Activated CD4-positive, alpha-beta T cell treated with anti-CD3 and anti-CD28 coated beads for 1 hour (primary cell): ENCODE measurements around the gene PPP4R1.

Experiments used
- DNase-seq: peaks from one replicate; pipeline ENCODE4 v3.0.0-alpha.2; 2020

The PPP4R1 gene

DNA sequence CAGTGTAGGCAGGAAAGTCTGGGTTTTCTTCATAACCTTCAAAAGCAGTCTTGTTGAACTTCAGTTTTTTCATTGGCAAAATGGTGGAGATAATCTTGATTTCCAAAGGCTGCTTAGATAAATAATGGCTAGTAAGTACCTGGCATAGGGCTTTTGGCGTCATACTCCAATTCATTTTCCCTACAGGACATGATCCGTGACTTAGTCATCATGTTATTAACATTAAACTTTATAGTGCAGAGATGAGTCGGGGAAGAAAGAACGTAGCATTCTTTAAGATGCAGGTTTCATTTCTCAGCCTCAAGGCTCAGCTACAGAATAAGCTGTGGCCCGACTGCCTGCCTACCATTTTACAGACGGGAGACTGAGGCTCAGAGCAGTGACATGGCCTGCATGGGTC lies 75.1 kb downstream of the PPP4R1 start:
- DNase-seq, result no peak

DNA sequence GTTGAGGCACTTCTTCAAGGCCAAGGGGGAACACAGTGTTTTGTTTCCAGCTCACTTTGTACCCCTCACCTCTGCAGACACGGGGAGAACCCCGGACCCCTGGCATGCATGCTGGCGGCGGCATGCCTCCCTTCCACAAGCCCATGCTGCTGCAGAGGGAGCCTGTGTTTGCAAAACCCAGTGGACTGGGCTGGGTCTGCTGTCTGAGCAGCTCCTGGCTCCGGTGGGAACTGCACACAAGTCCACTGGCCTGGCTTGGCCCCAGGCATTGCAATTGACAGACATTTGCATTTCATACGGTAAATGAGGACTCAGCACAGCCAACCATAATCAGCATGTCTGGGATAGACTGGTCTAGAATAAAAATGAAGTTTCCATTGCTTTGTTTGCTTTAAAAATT lies 76.7 kb downstream of the PPP4R1 start:
- no peak for DNase-seq

DNA sequence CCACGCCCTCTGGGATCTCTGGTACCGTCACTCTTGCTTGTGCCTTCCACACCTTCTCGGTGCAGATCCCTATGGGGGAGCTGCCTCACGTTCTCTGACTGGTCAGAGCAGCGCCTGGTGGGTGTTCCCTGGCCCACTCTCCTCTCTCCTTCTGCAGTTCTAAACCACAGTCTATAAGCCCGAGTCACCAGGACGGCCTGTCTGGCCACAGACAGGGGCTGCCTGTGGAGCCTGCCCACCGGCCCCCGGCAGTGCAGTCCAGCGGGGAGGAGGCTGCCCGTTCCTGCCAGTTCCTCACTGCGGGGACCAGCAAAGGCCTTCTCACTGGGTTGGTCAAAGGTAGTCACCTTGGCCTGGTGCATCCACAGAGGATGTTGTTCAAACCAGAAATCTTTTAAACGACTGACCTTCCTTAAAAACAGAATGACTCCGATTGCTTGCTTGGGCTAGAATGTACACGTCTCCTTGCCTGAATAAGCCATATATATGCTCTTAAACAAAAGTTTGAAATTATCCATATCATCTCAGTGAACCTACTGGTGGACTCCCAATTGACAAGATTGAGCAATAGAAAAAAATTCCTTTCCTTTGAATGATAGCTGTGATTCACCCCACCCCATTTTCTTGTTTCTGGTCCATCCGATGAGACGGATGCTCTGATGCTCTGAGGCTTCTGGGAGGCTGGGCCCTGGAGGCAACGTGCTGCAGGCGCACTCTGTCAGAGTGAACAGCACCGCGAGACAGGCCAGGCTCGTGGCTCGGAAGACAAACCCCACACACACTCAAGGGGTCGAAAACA lies 77.8 kb downstream of the PPP4R1 start:
- DNase-seq, result no peak

DNA sequence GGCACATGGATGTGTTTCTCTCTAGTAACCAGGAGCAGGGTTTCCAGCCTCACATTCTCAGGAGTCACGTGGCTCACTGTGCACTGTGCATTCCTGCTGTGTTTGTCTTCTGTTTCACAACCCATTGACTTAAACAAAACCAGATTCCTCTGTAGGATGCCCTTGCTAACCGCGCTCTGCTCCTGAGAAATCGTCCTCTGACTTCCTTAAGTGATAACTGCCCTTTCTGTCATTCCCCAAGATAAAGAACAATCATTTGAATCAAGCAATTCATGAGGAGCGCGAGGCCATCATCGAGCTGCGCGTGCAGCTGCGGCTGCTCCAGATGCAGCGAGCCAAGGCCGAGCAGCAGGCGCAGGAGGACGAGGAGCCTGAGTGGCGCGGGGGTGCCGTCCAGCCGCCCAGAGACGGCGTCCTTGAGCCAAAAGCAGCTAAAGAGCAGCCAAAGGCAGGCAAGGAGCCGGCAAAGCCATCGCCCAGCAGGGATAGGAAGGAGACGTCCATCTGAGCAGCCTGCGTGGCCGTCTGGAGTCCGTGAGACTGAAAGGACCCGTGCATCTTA lies 78.8 kb downstream of the PPP4R1 start:
- DNase-seq, result no peak

DNA sequence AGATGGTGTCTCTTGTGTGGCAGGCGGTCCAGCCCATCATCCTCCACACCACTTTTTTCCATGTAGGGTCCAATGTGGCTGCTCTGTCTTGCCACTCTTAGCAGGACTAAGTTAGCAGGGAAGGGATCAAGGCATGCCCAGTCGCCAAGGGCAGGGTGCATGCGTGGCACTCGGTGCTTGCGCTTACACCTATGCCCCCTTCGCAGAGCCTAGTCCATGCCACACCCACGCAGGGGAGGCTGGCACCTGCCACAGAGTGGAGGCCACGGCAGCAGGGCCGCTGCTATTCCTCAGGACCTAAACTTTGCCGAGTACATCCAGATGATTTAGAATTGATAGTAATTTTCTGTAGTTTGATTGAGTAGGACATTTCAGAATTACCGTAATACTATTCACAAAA lies 79.5 kb downstream of the PPP4R1 start:
- no peak for DNase-seq

DNA sequence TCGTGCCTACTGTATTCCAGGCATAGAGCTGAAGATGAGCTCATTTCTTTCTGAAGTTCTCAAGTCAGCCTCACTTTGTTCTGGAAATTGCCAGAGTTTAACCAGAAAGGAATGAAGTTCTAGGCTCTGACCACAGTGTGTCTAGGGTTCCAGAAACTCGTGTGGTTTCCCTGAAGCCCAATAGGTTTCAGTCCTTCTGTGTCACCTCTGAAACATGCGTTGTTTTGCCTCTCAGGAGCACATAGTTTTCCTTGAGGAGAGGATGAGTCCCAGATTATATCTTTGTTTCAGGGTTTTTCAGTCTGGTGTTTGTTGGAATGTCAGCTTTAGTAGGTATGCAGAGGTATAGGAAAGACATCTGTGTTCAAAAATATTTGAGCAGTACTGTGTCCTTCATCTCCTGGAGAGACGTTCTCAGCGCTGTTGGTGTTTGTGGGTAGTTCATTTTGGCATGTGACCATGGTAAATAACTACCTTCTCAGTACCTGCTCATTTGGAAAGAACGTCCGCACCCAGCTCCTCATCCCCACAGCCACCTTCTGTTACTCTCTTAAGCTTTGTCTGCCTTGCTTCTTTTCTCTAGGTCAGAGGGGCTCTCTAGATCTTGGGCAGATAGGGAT lies 82.5 kb downstream of the PPP4R1 start:
- no peak for DNase-seq

DNA sequence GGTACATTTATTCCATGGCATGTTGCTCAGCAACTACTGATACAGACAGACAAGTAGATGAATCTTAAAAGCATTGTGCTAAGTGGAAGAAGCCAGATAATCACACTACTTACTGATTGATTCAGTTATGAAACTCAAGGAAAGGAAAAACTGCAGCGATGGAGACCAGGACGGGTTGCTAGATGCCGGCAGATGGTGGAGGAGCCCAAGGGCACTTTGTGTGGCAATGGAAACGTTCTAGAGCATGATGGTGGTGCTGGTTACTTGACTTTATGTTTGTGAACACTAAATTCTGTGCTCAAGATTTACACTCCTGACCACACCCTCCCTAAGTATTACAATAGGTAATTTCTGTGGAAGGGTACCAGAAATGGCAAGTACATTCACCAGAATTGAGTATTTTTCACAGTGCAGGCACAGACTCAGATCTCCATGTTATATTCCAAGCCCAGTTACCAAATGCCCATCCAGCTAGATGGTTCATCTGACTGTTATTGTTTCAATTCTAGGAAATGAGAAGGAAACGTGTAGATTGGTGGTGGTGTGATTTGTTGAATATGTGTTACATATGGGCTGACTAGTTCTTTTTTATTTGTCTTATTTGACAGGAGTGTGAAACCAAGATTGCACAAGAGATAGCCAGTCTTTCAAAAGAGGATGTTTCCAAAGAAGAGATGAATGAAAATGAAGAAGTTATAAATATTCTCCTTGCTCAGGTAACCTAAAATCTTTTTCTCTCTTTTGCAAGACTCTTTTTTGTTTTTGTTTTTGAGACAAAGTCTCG lies 83.9 kb downstream of the PPP4R1 start:
- no peak for DNase-seq

DNA sequence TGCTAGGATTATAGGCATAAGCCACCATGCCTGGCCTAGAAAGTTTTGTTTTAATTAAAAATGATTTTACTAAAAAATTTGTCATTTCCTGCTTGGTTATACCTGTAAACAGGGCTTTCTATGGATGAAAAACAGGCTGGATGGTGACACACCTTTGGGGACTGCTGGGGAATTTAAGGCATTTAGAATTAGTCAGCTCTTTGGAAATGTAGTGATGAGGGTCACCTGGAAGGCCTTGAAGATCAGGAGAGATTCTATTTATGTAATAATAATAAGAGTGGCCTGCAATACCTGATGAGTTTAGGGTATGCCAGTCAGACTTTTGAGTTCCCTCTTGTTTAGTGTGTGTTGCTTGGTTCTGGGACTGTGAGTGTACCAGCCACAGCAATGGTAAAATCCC lies 87.9 kb downstream of the PPP4R1 start:
- no peak for DNase-seq

DNA sequence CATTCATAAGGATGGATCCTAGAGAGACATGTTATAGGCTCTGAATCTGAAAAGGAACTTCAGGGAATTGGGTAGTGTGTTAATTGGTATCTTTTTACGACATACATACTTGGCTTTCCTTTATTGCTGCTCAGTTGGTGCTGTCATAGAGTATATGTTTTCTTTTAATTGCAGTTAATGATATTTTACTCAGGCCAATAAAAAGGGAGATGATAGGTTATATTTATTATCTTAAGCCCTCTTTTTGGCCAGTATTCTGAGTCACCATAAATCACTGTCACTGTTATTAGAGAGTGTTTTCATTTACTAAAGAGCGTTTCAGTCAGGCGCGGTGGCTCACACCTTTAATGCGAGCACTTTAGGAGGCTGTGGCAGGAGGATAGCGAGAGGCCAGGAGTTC lies 91.4 kb downstream of the PPP4R1 start:
- DNase-seq, result no peak

DNA sequence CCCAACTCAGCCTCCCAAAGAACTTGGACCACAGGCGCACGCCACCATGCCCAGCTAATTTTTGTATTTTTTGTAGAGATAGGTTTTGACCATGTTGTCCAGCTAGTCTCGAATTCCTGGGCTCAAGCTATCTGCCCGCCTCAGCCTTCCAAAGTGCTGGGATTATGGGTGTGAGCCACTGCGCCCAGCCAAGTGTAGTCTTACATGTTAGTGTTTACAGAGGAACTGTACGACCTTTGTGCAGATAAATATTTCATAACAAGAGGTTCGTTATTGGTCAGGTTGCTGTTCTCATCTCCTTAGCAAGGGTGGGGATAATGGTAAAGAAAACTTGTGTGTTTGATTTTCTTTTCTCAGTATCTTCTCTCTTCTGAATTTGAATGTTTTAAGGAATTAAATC lies 92.6 kb downstream of the PPP4R1 start:
- DNase-seq, result no peak

DNA sequence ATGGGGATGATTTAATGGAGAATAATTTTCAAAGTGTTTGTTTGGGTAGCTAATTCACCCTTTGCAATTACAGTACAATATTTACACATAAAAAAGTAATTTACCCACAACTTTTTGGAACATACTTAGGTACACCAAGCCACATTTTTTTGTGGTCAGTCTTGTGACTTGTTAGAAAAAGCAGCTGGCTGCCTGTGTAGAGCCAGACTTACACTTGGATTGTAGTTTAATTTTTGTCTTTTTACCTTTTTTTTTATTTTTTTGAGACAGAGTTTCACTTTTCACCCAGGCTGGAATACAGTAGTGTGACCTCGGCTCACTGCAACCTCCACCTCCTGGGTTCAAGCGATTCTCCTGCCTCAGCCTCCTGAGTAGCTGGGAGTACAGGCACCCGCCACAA lies 93.7 kb downstream of the PPP4R1 start:
- no peak for DNase-seq

DNA sequence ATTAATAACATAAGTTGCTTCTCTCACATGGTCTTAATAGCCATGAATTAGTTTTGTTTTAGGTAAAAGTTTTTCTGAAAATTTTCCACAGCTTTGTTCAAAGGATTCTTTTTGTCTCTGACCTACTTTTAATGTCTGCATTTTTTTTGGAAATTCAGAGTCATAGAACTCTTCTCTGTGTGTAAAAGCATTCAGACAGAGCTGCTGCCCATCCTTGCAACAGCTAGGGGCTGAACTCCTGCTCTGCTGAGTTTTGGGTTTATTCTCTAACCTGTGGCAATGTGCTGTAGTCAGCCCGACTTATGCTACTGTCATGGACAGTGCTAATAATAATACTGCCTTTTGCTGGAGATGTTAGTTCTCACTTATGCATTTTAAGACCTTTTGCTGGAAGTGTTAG lies 95.0 kb downstream of the PPP4R1 start:
- no peak for DNase-seq

DNA sequence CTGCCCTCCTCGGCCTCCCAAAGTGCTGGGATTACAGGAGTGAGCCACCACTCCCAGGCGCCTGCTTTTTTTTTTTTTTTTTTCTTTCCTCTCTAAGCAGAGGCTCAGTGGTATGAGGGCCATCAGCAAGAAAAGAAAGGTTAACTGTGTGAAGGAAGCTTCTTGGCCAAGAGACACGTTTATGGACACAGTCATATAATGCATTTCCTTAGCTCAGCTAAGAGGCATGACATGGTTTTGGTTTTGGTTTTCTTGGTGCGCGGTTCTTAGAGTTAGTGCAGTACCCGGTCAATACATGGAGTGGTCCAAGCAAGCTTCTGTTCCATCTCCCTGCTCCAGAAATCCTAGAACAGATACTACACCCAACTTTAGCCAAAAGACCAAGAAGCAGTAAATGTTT lies 96.5 kb downstream of the PPP4R1 start:
- DNase-seq, result no peak

DNA sequence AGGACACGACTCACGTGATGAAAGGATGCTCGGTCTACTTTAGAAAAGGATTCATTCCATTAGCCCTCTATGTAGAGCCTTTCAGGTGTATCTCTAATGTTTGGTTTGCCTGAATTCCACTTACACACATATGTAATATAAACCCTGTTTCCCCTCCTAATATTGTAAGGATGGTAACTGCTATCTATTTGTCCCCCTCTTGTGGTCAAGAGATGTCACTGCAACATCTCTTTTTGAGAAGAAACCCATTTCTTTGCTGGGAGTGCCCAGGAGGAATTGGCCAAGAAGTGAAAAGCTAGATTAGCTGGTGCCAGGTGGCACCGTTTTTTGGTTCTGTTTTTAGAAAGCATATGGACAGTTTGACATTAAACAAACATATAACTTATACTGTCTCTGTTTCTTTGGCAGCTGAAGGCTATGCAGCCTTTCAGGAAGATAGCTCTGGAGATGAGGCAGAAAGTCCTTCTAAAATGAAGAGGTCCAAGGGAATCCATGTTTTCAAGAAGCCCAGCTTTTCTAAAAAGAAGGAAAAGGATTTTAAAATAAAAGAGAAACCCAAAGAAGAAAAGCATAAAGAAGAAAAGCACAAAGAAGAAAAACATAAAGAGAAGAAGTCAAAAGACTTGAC lies 97.8 kb downstream of the PPP4R1 start:
- DNase-seq, result no peak

DNA sequence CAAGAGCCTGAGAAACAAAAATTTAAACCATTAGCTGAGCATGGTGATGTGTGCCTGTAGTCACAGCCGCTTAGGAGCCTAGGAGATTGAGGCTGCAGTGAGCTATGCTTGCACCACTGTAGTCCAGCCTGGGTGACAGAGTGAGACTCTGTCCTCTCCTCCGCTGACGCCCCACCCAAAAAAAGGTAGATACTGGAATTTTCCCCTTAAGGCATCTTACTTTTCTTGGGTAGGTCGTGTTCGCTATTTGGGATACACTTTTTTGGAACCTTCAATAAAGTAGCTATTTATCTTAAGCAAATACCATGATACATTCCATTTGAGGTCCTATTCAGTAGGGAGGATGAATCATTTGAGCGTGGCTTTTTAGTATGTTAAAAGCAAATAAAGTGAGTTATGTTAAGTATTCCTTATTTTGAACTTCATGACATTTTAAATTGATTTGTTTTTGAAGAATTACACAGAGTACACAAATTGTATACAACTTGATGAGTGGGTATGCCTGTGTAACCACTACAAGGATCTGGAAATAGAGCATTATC lies 100.3 kb downstream of the PPP4R1 start:
- no peak for DNase-seq

DNA sequence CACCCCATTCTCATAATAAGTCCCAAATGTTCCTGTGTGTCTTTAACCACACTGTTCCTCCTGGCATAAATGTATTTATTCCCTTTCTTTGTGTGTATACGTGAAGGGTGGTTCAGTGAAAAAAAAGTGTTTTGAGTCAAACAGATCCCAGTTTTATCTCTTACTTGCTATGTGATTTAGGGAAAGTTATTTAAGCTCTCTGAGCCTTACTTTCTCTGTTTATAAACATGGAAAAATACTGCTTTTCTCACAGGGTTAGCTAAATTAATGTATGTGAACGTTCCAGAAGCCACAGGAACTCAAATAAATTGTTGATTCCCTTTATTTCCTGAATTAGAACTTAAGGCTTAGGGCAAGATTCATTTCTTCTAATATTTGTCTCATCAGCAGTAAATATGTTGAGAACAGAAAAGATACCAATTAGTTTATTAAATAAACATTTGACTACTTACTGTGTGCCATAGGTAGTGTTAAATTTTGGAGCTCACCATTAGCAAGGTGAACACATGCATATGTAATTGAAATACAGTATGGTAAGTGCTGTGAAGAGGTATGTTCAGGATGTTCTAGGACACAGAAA lies 105.8 kb downstream of the PPP4R1 start:
- DNase-seq, result no peak

DNA sequence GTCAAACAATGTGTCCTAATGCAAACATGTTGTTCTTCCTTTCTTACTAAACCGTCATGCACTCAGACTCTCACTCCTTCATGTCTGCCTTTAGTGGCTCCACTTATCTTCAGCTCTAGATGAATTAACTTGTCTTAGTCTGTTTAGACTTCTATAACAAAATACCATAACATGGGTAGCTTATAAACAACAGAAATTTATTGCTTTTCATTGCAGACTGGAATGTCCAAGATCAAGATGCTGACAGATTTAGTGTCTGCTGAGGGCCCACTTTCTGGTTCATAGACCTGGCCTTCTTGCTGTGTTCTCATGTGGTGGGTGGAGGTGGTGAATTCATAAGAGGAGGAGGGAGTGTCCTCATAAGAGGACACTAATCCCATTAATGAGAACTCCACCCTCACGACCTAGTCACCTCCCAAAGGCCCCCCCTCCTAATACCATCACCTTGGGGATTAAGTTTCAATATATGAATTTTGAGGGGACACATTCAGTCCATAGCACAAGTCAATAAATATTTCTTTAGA lies 106.7 kb downstream of the PPP4R1 start:
- DNase-seq, result no peak

DNA sequence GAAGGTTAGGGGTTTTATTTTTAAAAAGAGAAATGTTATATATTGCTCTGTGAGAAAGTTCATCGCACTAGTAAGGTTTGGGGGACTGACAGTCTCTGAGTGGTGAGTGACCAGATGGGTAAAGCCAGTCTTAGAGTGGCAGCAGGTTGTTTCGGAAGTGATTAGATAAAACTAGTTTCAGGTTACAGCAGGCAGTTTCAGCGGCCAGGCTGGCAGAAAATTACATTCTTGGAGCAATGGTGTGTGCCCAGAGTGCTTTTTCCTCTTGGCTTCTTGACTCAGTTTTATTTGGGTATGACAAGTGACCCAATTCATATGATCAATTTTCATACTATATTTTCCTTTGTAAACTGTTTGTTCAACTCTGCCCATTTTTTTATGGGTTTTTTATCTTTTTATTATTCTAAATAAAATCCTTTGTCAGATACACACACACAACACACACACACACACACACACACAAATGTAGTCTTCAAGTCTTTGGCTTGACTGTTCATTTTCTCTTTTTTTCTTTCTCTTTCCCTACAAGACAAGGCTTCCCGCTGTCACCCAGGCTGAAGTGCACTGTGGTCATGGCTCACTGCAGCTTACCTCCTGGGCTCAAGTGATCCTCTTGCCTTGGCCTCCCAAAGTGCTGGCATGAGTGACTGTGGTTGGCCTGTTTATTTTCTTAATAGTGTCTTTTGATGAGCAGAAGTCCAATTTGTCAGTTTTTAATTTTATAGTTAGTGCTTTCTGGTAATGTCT lies 108.1 kb downstream of the PPP4R1 start:
- DNase-seq, result no peak
